ENCODE measurements around the gene FFAR3.

DNA sequence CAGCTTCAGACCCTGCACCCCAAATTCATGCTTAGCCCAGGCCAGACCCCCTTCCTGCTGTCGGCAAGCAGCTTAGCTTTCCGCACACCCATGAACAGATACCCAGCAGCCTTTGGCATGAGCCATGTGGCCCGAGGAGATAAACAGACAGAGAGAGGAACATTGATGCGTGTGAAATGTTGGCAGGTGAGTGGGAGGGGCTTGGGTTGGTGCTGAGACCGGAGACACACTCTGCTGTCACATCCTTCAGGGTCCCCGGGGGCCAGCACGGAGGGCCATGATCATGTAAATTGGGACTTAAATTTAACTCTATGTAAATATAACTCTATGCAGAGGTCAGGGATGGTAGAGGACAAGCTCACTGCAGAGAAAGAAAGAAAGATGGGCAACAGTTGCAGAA, 27.8 kb upstream of the FFAR3 start:
- TF ChIP-seq POLR2A (IDR thresholded peaks at IDR 0.05; ENCODE audit: low read depth, low read length) (0 out of 2 replicates have a peak, but pooled peaks have one; percentile 33), TAF1 (IDR thresholded peaks at IDR 0.05; ENCODE audit: low read depth, low read length) (0 out of 2 replicates have a peak, but pooled peaks have one; percentile 15), POLR2AphosphoS5 (IDR thresholded peaks at IDR 0.05; ENCODE audit: low read depth, low read length) (peak; percentile 44; the same call in 1 of the 2 replicates), SPI1 (IDR thresholded peaks at IDR 0.05; ENCODE audit: low read depth, low read length) (no peak)
